Neuronal stem cell (in vitro differentiated cells): ENCODE results near the gene HACD2.

Experiments
- DNase-seq: peaks from one replicate; pipeline ENCODE4 v3.0.0-alpha.2; 2013; ENCODE audit warnings: low spot score
- H2AFZ ChIP-seq: one replicate; pipeline ENCODE4 v1.6.1; 2013; ENCODE audit warnings: mild to moderate bottlenecking, low read length, inconsistent platforms
- H2AK5ac ChIP-seq: 2 replicates; pipeline ENCODE4 v1.6.1; 2013; ENCODE audit warnings: low read depth, mild to moderate bottlenecking, inconsistent platforms, low read length, moderate library complexity, mixed read lengths
- H2BK120ac ChIP-seq: 2 replicates; pipeline ENCODE4 v1.6.1; 2013; ENCODE audit warnings: low read depth, mild to moderate bottlenecking, inconsistent platforms, low read length, moderate library complexity, mixed read lengths
- H2BK12ac ChIP-seq: one replicate; pipeline ENCODE4 v1.6.1; 2013; ENCODE audit warnings: low read length, inconsistent platforms
- H2BK15ac ChIP-seq: 2 replicates; pipeline ENCODE4 v1.6.1; 2013; ENCODE audit warnings: mild to moderate bottlenecking, low read length, inconsistent platforms, mixed read lengths
- H2BK5ac ChIP-seq: one replicate; pipeline ENCODE4 v1.6.1; 2013; ENCODE audit warnings: inconsistent platforms, mild to moderate bottlenecking, low read length, moderate library complexity
- H3K14ac ChIP-seq: one replicate; pipeline ENCODE4 v1.6.1; 2013; ENCODE audit warnings: low read length, inconsistent platforms
- H3K18ac ChIP-seq: 2 replicates; pipeline ENCODE4 v1.6.1; 2013; ENCODE audit warnings: low read length, inconsistent platforms
- H3K23ac ChIP-seq: 2 replicates; pipeline ENCODE4 v1.6.1; 2013; ENCODE audit warnings: low read depth, mild to moderate bottlenecking, mixed read lengths, low read length, inconsistent platforms; ENCODE audit not compliant: poor library complexity
- H3K27ac ChIP-seq: replicated peaks from 3 replicates; pipeline ENCODE4 v1.5.1; 2013; ENCODE audit warnings: low read length, inconsistent platforms
- H3K27me3 ChIP-seq, 3 experiments: 2 replicates each; pipeline ENCODE4 v1.6.1; 2013; ENCODE audit warnings: low read length in 3 of 3, mild to moderate bottlenecking in 2 of 3, inconsistent platforms in 1 of 3, low read depth in 1 of 3, mixed read lengths in 1 of 3, moderate library complexity in 1 of 3; ENCODE audit not compliant: control insufficient read depth in 3 of 3, insufficient read depth in 3 of 3
- H3K36me3 ChIP-seq, 2 donors: replicated peaks in 1 of 2; 2 replicates each; pipeline ENCODE4 v1.6.1; 2013; ENCODE audit warnings: low read length in 2 of 2; ENCODE audit not compliant: control insufficient read depth in 2 of 2, insufficient read depth in 2 of 2
- H3K4ac ChIP-seq: 2 replicates; pipeline ENCODE4 v1.6.1; 2013; ENCODE audit warnings: inconsistent platforms, mild to moderate bottlenecking, low read length, moderate library complexity
- H3K4me1 ChIP-seq, 2 donors: 1 replicate in 1 of 2; 2 replicates in 1 of 2; pipeline ENCODE4 v1.6.1; 2013; ENCODE audit warnings: low read length in 2 of 2, low read depth in 1 of 2; ENCODE audit not compliant: control insufficient read depth in 2 of 2, insufficient read depth in 1 of 2
- H3K4me2 ChIP-seq: one replicate; pipeline ENCODE4 v1.6.1; 2013; ENCODE audit warnings: mild to moderate bottlenecking, low read length, inconsistent platforms; ENCODE audit not compliant: insufficient read depth, poor library complexity, severe bottlenecking
- H3K4me3 ChIP-seq, 2 donors: 2 replicates each; pipeline ENCODE4 v1.5.1; 2013; ENCODE audit warnings: low read length in 2 of 2, mild to moderate bottlenecking in 2 of 2, inconsistent platforms in 1 of 2, moderate library complexity in 1 of 2
- H3K79me1 ChIP-seq: one replicate; pipeline ENCODE4 v1.6.1; 2013; ENCODE audit warnings: low read depth, mild to moderate bottlenecking, inconsistent platforms, low read length, moderate library complexity
- H3K9ac ChIP-seq: one replicate; pipeline ENCODE4 v1.6.1; 2013; ENCODE audit warnings: mild to moderate bottlenecking, low read depth, low read length, inconsistent platforms; ENCODE audit not compliant: poor library complexity
- H3K9me3 ChIP-seq, 2 donors: replicated peaks in 1 of 2; 2 replicates each; pipeline versions ENCODE3 to v1.6.1; 2013; ENCODE audit warnings: low read length in 2 of 2, mild to moderate bottlenecking in 2 of 2, inconsistent platforms in 1 of 2, low read depth in 1 of 2, mixed read lengths in 1 of 2, moderate library complexity in 1 of 2; ENCODE audit not compliant: control insufficient read depth in 2 of 2, insufficient read depth in 1 of 2
- H4K8ac ChIP-seq: one replicate; pipeline ENCODE4 v1.6.1; 2013; ENCODE audit warnings: low read depth, mild to moderate bottlenecking, inconsistent platforms, low read length, moderate library complexity
- H4K91ac ChIP-seq: one replicate; pipeline ENCODE4 v1.6.1; 2013; ENCODE audit warnings: low read length, low read depth, mild to moderate bottlenecking, inconsistent platforms; ENCODE audit not compliant: poor library complexity
- WGBS, 2 donors: extraction: QIAGEN DNeasy Blood & Tissue Kit; methylation state at CpG; one replicate each; pipeline ENCODE4 v1.1.7; 2013; ENCODE audit warnings: missing lambda C conversion rate in 2 of 2, mixed read lengths in 1 of 2; ENCODE audit not compliant: insufficient read length in 2 of 2, insufficient replicate concordance in 1 of 2; ENCODE audit errors: extremely low coverage in 2 of 2; 5-methylcytosine and 5-hydroxymethylcytosine counted together

The HACD2 gene

GRCh38 chr3:123449997-123450604 is 134.8 kb downstream of the HACD2 start:
- Histone ChIP-seq H3K4me2 (peak overlapping the region; percentile 96), H3K4me1 (peaks cover 0 to 5% of the 10 kb centered on the region in 2 donors), H4K8ac (no peak overlapping the region), H3K79me1 (no peaks in the 10 kb centered on the region), H3K18ac (peak overlapping the region; percentile 97), H2BK120ac (no peak overlapping the region), H3K14ac (no peak overlapping the region), H3K9ac (peak overlapping the region; percentile 74), H3K36me3 (no peaks in the 10 kb centered on the region), H3K27me3 (peaks cover 9 to 61% (median 35%) of the 10 kb centered on the region in 3 experiments), H2AK5ac (no peak overlapping the region), H3K4me3 (peak overlapping the region; percentile 55 to 89), H2BK12ac (no peak overlapping the region), H3K9me3 (peaks cover 0 to 2% of the 10 kb centered on the region in 2 donors), H3K23ac (no peak overlapping the region), H2AFZ (peak overlapping the region; percentile 100), H2BK5ac (no peak overlapping the region), H3K4ac (no peak overlapping the region), H2BK15ac (no peak overlapping the region), H3K27ac (no peak overlapping the region), H4K91ac (no peak overlapping the region)
- peak; percentile 60 for DNase-seq
- no CpG with 5 or more reads among the region's 33 CpGs for WGBS, 2 donors

GRCh38 chr3:123449102-123449996 is 135.5 kb downstream of the HACD2 start:
- peak overlapping the region; percentile 74 for H3K9ac ChIP-seq
- H3K4me2 ChIP-seq, result peak overlapping the region; percentile 96
- H2BK12ac ChIP-seq, result no peak overlapping the region
- H2BK120ac ChIP-seq, result no peak overlapping the region
- no peak overlapping the region for H3K23ac ChIP-seq
- H3K4me1 ChIP-seq, result peaks cover 0 to 5% of the 10 kb centered on the region in 2 donors
- H4K91ac ChIP-seq, result no peak overlapping the region
- H3K27ac ChIP-seq, result no peak overlapping the region
- H3K79me1 ChIP-seq, result no peaks in the 10 kb centered on the region
- H3K9me3 ChIP-seq, result peaks cover 0 to 2% of the 10 kb centered on the region in 2 donors
- H3K14ac ChIP-seq, result no peak overlapping the region
- peak; percentile 47 for DNase-seq
- H2BK15ac ChIP-seq, result no peak overlapping the region
- no peak overlapping the region for H3K4ac ChIP-seq
- peak overlapping the region; percentile 55 to 89 for H3K4me3 ChIP-seq
- H3K18ac ChIP-seq, result peak overlapping the region; percentile 97
- no peak overlapping the region for H2AK5ac ChIP-seq
- no peak overlapping the region for H2BK5ac ChIP-seq
- no peak overlapping the region for H4K8ac ChIP-seq
- peak overlapping the region; percentile 100 for H2AFZ ChIP-seq
- peaks cover 9 to 69% (median 35%) of the 10 kb centered on the region in 3 experiments for H3K27me3 ChIP-seq
- no CpG with 5 or more reads among the region's 114 CpGs for WGBS, 2 donors
- no peaks in the 10 kb centered on the region for H3K36me3 ChIP-seq

GRCh38 chr3:123448536-123449101 is 136.2 kb downstream of the HACD2 start, which contains the start of gene ADCY5:
TSS of gene ADCY5 (minus strand) at chr3:123449090. CDS start at chr3:123448545, 545 bp downstream.
- no peaks in the 10 kb centered on the region for H3K79me1 ChIP-seq
- no peaks in the 10 kb centered on the region for H3K36me3 ChIP-seq
- peaks cover 9 to 75% (median 35%) of the 10 kb centered on the region in 3 experiments for H3K27me3 ChIP-seq
- no peak within 1 kb of the TSS for H4K8ac ChIP-seq
- no peak within 1 kb of the TSS for H3K14ac ChIP-seq
- peaks cover 0 to 2% of the 10 kb centered on the region in 2 donors for H3K9me3 ChIP-seq
- no peak within 1 kb of the TSS for H2AK5ac ChIP-seq
- peak within 1 kb of the TSS; percentile 86 for H3K23ac ChIP-seq
- peak within 1 kb of the TSS; percentile 74 for H3K9ac ChIP-seq
- H3K4me3 ChIP-seq, result peak within 1 kb of the TSS; percentile 55 to 89
- no CpG with 5 or more reads among the region's 67 CpGs for WGBS, 2 donors
- peak; percentile 18 for DNase-seq
- no peak within 1 kb of the TSS for H3K27ac ChIP-seq
- H3K4ac ChIP-seq, result no peak within 1 kb of the TSS
- H2BK15ac ChIP-seq, result no peak within 1 kb of the TSS
- peak within 1 kb of the TSS; percentile 96 for H3K4me2 ChIP-seq
- H3K18ac ChIP-seq, result peak within 1 kb of the TSS; percentile 97
- peak within 1 kb of the TSS; percentile 100 for H2AFZ ChIP-seq
- no peak within 1 kb of the TSS for H2BK12ac ChIP-seq
- H2BK5ac ChIP-seq, result no peak within 1 kb of the TSS
- peaks cover 0 to 5% of the 10 kb centered on the region in 2 donors for H3K4me1 ChIP-seq
- no peak within 1 kb of the TSS for H2BK120ac ChIP-seq
- no peak within 1 kb of the TSS for H4K91ac ChIP-seq
